PC-9 (cell line): ENCODE results near the gene EIF2AK2. TPM values are rescaled to one million over a fixed set of nuclear protein-coding genes. Genes with fewer than 3 reads are reported as not detected.

Experiments used
- BruUV-seq: library from RNA; stranded (reverse); fragments of 400-500 nt; replicated peaks from 2 replicates; lab custom pipeline; 2021; lab: Mats Ljungman, UMichigan
- CTCF ChIA-PET: fragments of 300-600 bp; sonication (Branson Sonifier 250); formaldehyde crosslinking; loops from one replicate; lab custom pipeline; 2022; ENCODE audit warnings: antibody characterized with exemption; lab: Charles Lee
- POLR2A ChIA-PET: fragments of 300-600 bp; sonication (Branson Sonifier 250); formaldehyde crosslinking; loops from one replicate; lab custom pipeline; 2022; ENCODE audit warnings: antibody characterized with exemption; ENCODE audit not compliant: unreplicated experiment; lab: Charles Lee
- DNase-seq, 2 experiments: peaks; one replicate each; pipeline versions ENCODE4 v3.0.0 to v3.0.0-alpha.2; 2015 to 2022; ENCODE audit warnings: mixed read lengths in 1 of 2
- H2AFZ ChIP-seq: fragments of 200-600 bp; sonication (generic); 2 replicates; pipeline ENCODE4 v1.8.1; 2017; ENCODE audit warnings: antibody characterized with exemption
- H3F3A ChIP-seq: fragments of 200-600 bp; sonication (generic); 2 replicates; pipeline ENCODE4 v1.8.1; 2017; ENCODE audit warnings: antibody characterized with exemption, mild to moderate bottlenecking, low read depth; ENCODE audit not compliant: insufficient read depth
- H3K27ac ChIP-seq: fragments of 200-600 bp; sonication (generic); 2 replicates; pipeline ENCODE4 v1.6.1; 2016; ENCODE audit warnings: mixed run types
- H3K27me3 ChIP-seq: fragments of 200-600 bp; sonication (generic); 2 replicates; pipeline ENCODE4 v1.6.1; 2016; ENCODE audit warnings: low read depth, mixed run types; ENCODE audit not compliant: insufficient read depth
- H3K36me3 ChIP-seq: fragments of 200-600 bp; sonication (generic); 2 replicates; pipeline ENCODE4 v1.6.1; 2016; ENCODE audit warnings: low read depth, mixed run types
- H3K4me1 ChIP-seq: fragments of 200-600 bp; sonication (generic); replicated peaks from 2 replicates; pipeline ENCODE4 v1.6.1; 2016; ENCODE audit warnings: mixed run types; ENCODE audit not compliant: insufficient read depth
- H3K4me2 ChIP-seq: fragments of 200-600 bp; sonication (generic); 2 replicates; pipeline ENCODE4 v1.6.1; 2017; ENCODE audit warnings: mixed run types
- H3K4me3 ChIP-seq: fragments of 200-600 bp; sonication (generic); 2 replicates; pipeline ENCODE4 v1.6.1; 2016; ENCODE audit warnings: mixed run types
- H3K79me2 ChIP-seq: fragments of 200-600 bp; sonication (generic); 2 replicates; pipeline ENCODE4 v1.6.1; 2017; ENCODE audit warnings: low read depth, mixed run types
- H3K9me2 ChIP-seq: fragments of 200-600 bp; sonication (generic); 2 replicates; pipeline ENCODE4 v1.8.1; 2017; ENCODE audit warnings: mild to moderate bottlenecking; ENCODE audit not compliant: insufficient read depth
- H3K9me3 ChIP-seq: fragments of 200-600 bp; sonication (generic); 2 replicates; pipeline ENCODE4 v1.8.1; 2016; ENCODE audit warnings: low read depth; ENCODE audit not compliant: insufficient read depth
- H4K20me1 ChIP-seq: fragments of 200-600 bp; sonication (generic); 2 replicates; pipeline ENCODE4 v1.8.1; 2017; ENCODE audit not compliant: insufficient read depth
- CTCF ChIP-seq: fragments of 200-600 bp; sonication (generic); conservative IDR thresholded peaks from 2 replicates; pipeline ENCODE4 v1.6.1; 2017; ENCODE audit warnings: mixed run types, antibody characterized with exemption, mild to moderate bottlenecking, moderate library complexity
- EZH2 ChIP-seq: fragments of 200-600 bp; sonication (generic); IDR thresholded peaks from 2 replicates; pipeline ENCODE4 v1.8.0; 2017; ENCODE audit warnings: antibody characterized with exemption, low read depth
- intact Hi-C: fragments of 100-400 bp; cut with micrococcal nuclease; formaldehyde crosslinking; loops from one replicate; pipeline ENCODE4 v1.10.0; 2022; ENCODE audit not compliant: unreplicated experiment
- total RNA-seq: library from RNA; stranded (reverse); gene quantifications from 2 replicates; pipeline ENCODE4 v1.2.3, GENCODE V29; 2021

Gene EIF2AK2
- total RNA-seq, 1 experiment from 2014 or later = 61.2 TPM

DNA sequence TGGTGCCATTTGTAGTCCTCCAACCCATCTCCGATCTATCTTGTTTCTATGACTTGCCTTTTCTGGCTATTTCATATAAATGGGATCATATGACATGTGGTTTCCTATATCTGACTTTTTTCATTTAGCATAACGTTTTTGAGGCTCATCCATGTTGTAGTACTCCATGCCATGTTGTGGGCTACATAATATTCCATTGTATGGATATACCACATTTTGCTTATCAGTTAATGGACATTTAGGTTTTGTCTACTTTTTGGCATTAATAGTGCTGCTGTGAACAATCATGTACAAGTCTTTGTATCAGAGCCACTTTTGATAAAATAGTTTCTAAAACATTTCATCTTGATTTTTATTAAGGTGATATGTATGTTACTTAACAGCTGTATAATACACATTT, 46.9 kb upstream of the EIF2AK2 start:
- Histone ChIP-seq H3K27ac (no peak overlapping the region), H4K20me1 (0 out of 2 replicates have a peak, but pooled peaks cover 4% of the 10 kb centered on the region), H3K4me1 (no peaks in the 10 kb centered on the region), H3F3A (peaks cover 33% of the 10 kb centered on the region; the same call in 1 of the 2 replicates), H3K79me2 (peaks cover 38% of the 10 kb centered on the region), H3K36me3 (peaks cover 75% of the 10 kb centered on the region), H3K27me3 (no peaks in the 10 kb centered on the region), H3K4me3 (no peak overlapping the region), H2AFZ (no peak overlapping the region), H3K9me2 (no peaks in the 10 kb centered on the region), H3K9me3 (peaks cover 39% of the 10 kb centered on the region), H3K4me2 (no peak overlapping the region)
- CTCF ChIA-PET = no interaction called here
- no peak for TF ChIP-seq EZH2
- TF ChIP-seq CTCF = no peak
- no TSS peak for BruUV-seq
- DNase-seq = no peak
- POLR2A ChIA-PET = no interaction called here
- intact Hi-C loops = no loop called here

DNA sequence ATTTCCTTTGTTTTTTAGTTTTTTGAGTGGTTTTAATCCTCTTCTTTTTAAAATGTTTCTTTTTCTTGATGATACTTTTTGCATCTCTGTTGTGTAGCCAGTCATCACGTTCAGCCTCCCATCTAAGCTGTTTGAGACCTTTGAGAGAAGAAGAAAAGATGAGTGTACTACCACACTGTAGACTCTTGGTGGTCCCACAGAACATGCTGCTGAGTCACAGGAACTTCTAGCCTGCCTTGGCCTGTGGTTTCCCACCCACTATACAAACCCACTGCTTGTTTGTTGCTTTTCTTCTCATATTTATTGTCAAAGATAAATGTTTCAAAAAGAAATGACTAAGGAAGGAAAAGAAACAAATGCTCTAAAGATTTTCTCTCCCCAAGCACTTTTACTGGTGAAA, 45.0 kb upstream of the EIF2AK2 start:
- H3K36me3 ChIP-seq = peaks cover 57% of the 10 kb centered on the region
- H3K4me1 ChIP-seq = peaks cover 16% of the 10 kb centered on the region
- 0 out of 2 replicates have a peak, but pooled peaks cover 4% of the 10 kb centered on the region for H4K20me1 ChIP-seq
- H3K9me3 ChIP-seq = peaks cover 21% of the 10 kb centered on the region
- CTCF ChIA-PET = no interaction called here
- no peak for TF ChIP-seq CTCF
- no peak for TF ChIP-seq EZH2
- DNase-seq = no peak
- H3K27me3 ChIP-seq = no peaks in the 10 kb centered on the region
- no peaks in the 10 kb centered on the region for H3K9me2 ChIP-seq
- intact Hi-C loops = no loop called here
- no peak overlapping the region for H2AFZ ChIP-seq
- H3K79me2 ChIP-seq = peaks cover 40% of the 10 kb centered on the region
- H3F3A ChIP-seq = peaks cover 33% of the 10 kb centered on the region; the same call in 1 of the 2 replicates
- no TSS peak for BruUV-seq
- POLR2A ChIA-PET = no interaction called here
- no peak overlapping the region for H3K4me3 ChIP-seq
- H3K27ac ChIP-seq = no peak overlapping the region
- no peak overlapping the region for H3K4me2 ChIP-seq

DNA sequence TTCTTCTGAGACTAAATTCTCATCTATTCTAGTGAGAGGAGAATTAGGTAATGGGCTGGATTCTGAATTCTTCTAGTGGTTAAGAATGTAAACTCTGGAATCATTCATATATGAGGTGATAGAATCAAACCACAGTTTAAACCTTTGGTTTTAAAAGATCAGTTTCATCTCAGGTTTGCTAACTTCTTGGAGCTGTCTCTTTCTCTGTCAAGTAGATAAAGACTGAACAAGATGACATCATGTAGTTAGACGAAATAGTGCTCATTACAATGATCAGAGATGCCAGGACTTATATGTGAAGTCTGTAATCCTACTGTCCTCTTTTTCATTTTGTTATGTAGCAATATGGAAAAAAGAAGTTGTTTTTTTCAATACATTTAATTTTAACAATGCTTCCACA, 44.4 kb upstream of the EIF2AK2 start:
- peaks cover 42% of the 10 kb centered on the region for H3K79me2 ChIP-seq
- H3K27ac ChIP-seq = no peak overlapping the region
- intact Hi-C loops = no loop called here
- ChIA-PET POLR2A (interaction anchor here (0.6 kb wide), 1 partner anchor 34 kb away, joined by 4 read pairs; no protein-coding TSS in a partner anchor), CTCF (no interaction called here)
- peaks cover 16% of the 10 kb centered on the region for H3K9me3 ChIP-seq
- H4K20me1 ChIP-seq = 0 out of 2 replicates have a peak, but pooled peaks cover 4% of the 10 kb centered on the region
- no TSS peak for BruUV-seq
- H2AFZ ChIP-seq = no peak overlapping the region
- no peak overlapping the region for H3K4me2 ChIP-seq
- DNase-seq = no peak
- peaks cover 16% of the 10 kb centered on the region for H3K4me1 ChIP-seq
- TF ChIP-seq EZH2 (no peak), CTCF (no peak)
- H3K9me2 ChIP-seq = no peaks in the 10 kb centered on the region
- H3K27me3 ChIP-seq = no peaks in the 10 kb centered on the region
- no peak overlapping the region for H3K4me3 ChIP-seq
- peaks cover 33% of the 10 kb centered on the region; the same call in 1 of the 2 replicates for H3F3A ChIP-seq
- peaks cover 51% of the 10 kb centered on the region for H3K36me3 ChIP-seq
